ENCODE results near the gene GBGT1. TPM values are rescaled to one million over a fixed set of nuclear protein-coding genes. Genes with fewer than 3 reads are reported as not detected.

The GBGT1 gene
- total and polyA plus RNA-seq, 2 experiments from 2014 or later, result 3.7 to 22.4 TPM

GRCh38 chr9:133135146-133135745, 28.5 kb downstream of the GBGT1 start:
- no peak overlapping the region for H3K4me2 ChIP-seq
- H3K9me2 ChIP-seq (ENCODE audit: insufficient read depth), result no peaks in the 10 kb centered on the region
- peaks cover 8% of the 10 kb centered on the region for H3K27me3 Mint-ChIP-seq (ENCODE audit: insufficient read depth, low read depth, poor library complexity)
- H3K4me1 Mint-ChIP-seq, result peaks cover 14% of the 10 kb centered on the region
- no peak overlapping the region for H3K27ac ChIP-seq (ENCODE audit: low read depth)
- no peaks in the 10 kb centered on the region for H3K4me1 ChIP-seq (ENCODE audit: insufficient read depth)
- no peak overlapping the region for H3K4me3 ChIP-seq
- no peaks in the 10 kb centered on the region for H3K79me2 ChIP-seq (replicated peaks; ENCODE audit: insufficient read depth)
- H4K20me1 ChIP-seq (replicated peaks; ENCODE audit: insufficient read depth), result peaks cover 8% of the 10 kb centered on the region
- ATAC-seq (no peak), DNase-seq (ENCODE audit: low spot score) (no peak)
- H3F3A ChIP-seq (replicated peaks; ENCODE audit: low read depth), result no peaks in the 10 kb centered on the region
- no peak overlapping the region for H2AFZ ChIP-seq
- no peaks in the 10 kb centered on the region for H3K27me3 ChIP-seq (ENCODE audit: insufficient read depth)
- no peaks in the 10 kb centered on the region; the same call in 2 of the 3 replicates for H3K36me3 Mint-ChIP-seq (ENCODE audit: low read depth)
- H3K9me3 Mint-ChIP-seq, result no peaks in the 10 kb centered on the region
- H3K27ac Mint-ChIP-seq, result no peak overlapping the region
- no peaks in the 10 kb centered on the region for H3K36me3 ChIP-seq (ENCODE audit: insufficient read depth)
- TF ChIP-seq JUNB (IDR thresholded peaks at IDR 0.05; ENCODE audit: unreplicated experiment), result no peak
- no peak for TF ChIP-seq ZNF331 (CRISPR knock-in tag; IDR thresholded peaks at IDR 0.05; ENCODE audit: low read depth)
- H3K4me3 Mint-ChIP-seq, result no peak overlapping the region

DNA sequence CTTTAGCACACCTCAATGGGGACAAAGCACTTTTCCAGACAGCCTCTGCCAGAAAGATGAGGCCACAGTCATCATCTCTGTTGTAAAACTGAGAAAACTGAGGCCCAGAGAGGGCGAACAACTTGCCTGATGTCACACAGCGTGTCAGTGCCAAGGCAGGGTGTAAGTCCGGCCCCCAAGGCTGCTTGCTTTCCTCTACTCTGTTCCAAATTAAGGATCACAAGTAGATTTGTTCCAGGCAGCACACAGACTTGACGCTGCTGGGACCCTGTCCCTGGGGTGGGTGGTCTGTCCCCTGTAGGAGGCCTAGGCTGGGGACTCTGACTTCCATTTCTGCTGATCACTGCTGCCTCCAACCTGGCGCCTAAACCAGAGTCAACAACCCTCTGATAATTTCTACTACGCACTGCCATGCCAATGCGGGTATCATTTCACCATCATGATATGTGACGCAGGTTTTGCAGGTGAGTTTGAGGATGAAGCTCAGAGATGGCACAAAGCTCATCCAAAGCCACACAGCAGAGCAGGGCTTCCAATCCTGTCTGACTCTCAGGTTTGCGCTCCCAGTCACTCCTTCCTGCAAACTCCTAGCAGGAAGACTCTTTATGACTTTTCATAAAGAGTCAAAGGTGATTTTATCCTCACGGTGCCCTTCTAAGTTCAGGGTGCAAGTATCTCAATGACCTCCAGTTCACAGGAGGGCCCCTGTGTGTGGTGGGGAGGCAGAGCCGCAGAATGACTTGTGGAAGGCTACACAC, 29.1 kb downstream of the GBGT1 start:
- Histone ChIP-seq H3K4me2 (no peak overlapping the region), H3K27ac (ENCODE audit: low read depth) (no peak overlapping the region), H3K4me1 (ENCODE audit: insufficient read depth) (no peaks in the 10 kb centered on the region), H3F3A (replicated peaks; ENCODE audit: low read depth) (no peaks in the 10 kb centered on the region), H3K9me2 (ENCODE audit: insufficient read depth) (no peaks in the 10 kb centered on the region), H3K27me3 (ENCODE audit: insufficient read depth) (no peaks in the 10 kb centered on the region), H3K36me3 (ENCODE audit: insufficient read depth) (no peaks in the 10 kb centered on the region), H2AFZ (no peak overlapping the region), H4K20me1 (replicated peaks; ENCODE audit: insufficient read depth) (peaks cover 13% of the 10 kb centered on the region), H3K4me3 (no peak overlapping the region), H3K79me2 (replicated peaks; ENCODE audit: insufficient read depth) (no peaks in the 10 kb centered on the region)
- DNase-seq (ENCODE audit: low spot score) (no peak), ATAC-seq (no peak)
- H3K27me3 Mint-ChIP-seq (ENCODE audit: insufficient read depth, low read depth, poor library complexity), result peaks cover 13% of the 10 kb centered on the region
- H3K4me3 Mint-ChIP-seq, result no peak overlapping the region
- no peak overlapping the region for H3K27ac Mint-ChIP-seq
- no peaks in the 10 kb centered on the region for H3K9me3 Mint-ChIP-seq
- no peaks in the 10 kb centered on the region; the same call in 2 of the 3 replicates for H3K36me3 Mint-ChIP-seq (ENCODE audit: low read depth)
- peaks cover 14% of the 10 kb centered on the region for H3K4me1 Mint-ChIP-seq
- TF ChIP-seq REST (IDR thresholded peaks at IDR 0.05; ENCODE audit: unreplicated experiment) (no peak), EZH2phosphoT487 (IDR thresholded peaks at IDR 0.05; ENCODE audit: unreplicated experiment) (no peak), CREB1 (CRISPR knock-in tag; IDR thresholded peaks at IDR 0.05; ENCODE audit: low read depth) (no peak), ZNF114 (CRISPR knock-in tag; IDR thresholded peaks at IDR 0.05) (no peak), NANOG (IDR thresholded peaks at IDR 0.05; ENCODE audit: borderline replicate concordance) (no peak), EZH2 (IDR thresholded peaks at IDR 0.05; ENCODE audit: low read depth, unreplicated experiment) (no peak), ZNF331 (CRISPR knock-in tag; IDR thresholded peaks at IDR 0.05; ENCODE audit: low read depth) (no peak)
- TF ChIP-seq, protein P1, sequence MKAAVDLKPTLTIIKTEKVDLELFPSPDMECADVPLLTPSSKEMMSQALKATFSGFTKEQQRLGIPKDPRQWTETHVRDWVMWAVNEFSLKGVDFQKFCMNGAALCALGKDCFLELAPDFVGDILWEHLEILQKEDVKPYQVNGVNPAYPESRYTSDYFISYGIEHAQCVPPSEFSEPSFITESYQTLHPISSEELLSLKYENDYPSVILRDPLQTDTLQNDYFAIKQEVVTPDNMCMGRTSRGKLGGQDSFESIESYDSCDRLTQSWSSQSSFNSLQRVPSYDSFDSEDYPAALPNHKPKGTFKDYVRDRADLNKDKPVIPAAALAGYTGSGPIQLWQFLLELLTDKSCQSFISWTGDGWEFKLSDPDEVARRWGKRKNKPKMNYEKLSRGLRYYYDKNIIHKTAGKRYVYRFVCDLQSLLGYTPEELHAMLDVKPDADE (IDR thresholded peaks at IDR 0.05), result no peak
- TF ChIP-seq, protein P2, sequence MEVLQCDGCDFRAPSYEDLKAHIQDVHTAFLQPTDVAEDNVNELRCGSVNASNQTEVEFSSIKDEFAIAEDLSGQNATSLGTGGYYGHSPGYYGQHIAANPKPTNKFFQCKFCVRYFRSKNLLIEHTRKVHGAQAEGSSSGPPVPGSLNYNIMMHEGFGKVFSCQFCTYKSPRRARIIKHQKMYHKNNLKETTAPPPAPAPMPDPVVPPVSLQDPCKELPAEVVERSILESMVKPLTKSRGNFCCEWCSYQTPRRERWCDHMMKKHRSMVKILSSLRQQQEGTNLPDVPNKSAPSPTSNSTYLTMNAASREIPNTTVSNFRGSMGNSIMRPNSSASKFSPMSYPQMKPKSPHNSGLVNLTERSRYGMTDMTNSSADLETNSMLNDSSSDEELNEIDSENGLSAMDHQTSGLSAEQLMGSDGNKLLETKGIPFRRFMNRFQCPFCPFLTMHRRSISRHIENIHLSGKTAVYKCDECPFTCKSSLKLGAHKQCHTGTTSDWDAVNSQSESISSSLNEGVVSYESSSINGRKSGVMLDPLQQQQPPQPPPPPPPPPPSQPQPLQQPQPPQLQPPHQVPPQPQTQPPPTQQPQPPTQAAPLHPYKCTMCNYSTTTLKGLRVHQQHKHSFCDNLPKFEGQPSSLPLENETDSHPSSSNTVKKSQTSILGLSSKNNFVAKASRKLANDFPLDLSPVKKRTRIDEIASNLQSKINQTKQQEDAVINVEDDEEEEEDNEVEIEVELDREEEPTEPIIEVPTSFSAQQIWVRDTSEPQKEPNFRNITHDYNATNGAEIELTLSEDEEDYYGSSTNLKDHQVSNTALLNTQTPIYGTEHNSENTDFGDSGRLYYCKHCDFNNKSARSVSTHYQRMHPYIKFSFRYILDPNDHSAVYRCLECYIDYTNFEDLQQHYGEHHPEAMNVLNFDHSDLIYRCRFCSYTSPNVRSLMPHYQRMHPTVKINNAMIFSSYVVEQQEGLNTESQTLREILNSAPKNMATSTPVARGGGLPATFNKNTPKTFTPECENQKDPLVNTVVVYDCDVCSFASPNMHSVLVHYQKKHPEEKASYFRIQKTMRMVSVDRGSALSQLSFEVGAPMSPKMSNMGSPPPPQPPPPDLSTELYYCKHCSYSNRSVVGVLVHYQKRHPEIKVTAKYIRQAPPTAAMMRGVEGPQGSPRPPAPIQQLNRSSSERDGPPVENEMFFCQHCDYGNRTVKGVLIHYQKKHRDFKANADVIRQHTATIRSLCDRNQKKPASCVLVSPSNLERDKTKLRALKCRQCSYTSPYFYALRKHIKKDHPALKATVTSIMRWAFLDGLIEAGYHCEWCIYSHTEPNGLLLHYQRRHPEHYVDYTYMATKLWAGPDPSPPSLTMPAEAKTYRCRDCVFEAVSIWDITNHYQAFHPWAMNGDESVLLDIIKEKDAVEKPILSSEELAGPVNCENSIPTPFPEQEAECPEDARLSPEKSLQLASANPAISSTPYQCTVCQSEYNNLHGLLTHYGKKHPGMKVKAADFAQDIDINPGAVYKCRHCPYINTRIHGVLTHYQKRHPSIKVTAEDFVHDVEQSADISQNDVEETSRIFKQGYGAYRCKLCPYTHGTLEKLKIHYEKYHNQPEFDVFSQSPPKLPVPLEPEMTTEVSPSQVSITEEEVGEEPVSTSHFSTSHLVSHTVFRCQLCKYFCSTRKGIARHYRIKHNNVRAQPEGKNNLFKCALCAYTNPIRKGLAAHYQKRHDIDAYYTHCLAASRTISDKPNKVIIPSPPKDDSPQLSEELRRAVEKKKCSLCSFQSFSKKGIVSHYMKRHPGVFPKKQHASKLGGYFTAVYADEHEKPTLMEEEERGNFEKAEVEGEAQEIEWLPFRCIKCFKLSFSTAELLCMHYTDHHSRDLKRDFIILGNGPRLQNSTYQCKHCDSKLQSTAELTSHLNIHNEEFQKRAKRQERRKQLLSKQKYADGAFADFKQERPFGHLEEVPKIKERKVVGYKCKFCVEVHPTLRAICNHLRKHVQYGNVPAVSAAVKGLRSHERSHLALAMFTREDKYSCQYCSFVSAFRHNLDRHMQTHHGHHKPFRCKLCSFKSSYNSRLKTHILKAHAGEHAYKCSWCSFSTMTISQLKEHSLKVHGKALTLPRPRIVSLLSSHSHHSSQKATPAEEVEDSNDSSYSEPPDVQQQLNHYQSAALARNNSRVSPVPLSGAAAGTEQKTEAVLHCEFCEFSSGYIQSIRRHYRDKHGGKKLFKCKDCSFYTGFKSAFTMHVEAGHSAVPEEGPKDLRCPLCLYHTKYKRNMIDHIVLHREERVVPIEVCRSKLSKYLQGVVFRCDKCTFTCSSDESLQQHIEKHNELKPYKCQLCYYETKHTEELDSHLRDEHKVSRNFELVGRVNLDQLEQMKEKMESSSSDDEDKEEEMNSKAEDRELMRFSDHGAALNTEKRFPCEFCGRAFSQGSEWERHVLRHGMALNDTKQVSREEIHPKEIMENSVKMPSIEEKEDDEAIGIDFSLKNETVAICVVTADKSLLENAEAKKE (CRISPR knock-in tag; IDR thresholded peaks at IDR 0.05), result no peak

Measured in GM23338 (cell line).